Measurements from ENCODE around the gene SLC25A34.

- TF ChIP-seq FOXP2 (optimal IDR thresholded peaks at IDR 0.05; ENCODE audit: control extremely low read depth, extremely low read length, insufficient read depth) (no peak), POLR2AphosphoS5 (IDR thresholded peaks at IDR 0.05; ENCODE audit: borderline replicate concordance, low read depth, low read length) (no peak), EZH2 (IDR thresholded peaks at IDR 0.05) (no peak)
These were observed 23.9 kb upstream of the SLC25A34 start for GRCh38 chr1:15712168-15712567.

Measured in SK-N-MC (cell line).